Keratinocyte (primary cell): ENCODE results near the gene PODN. TPM values are rescaled to one million over a fixed set of nuclear protein-coding genes. Genes with fewer than 3 reads are reported as not detected.

Source experiments
- DNase-seq: peaks from one replicate; pipeline ENCODE4 v3.0.0-alpha.2; 2011; ENCODE audit warnings: low read depth, missing footprints, low spot score
- FAIRE-seq: peaks from 2 replicates; lab custom pipeline; 2011; peaks lifted over from hg19 to GRCh38; lab: Jason Lieb, UNC
- H2AFZ ChIP-seq: 2 replicates; pipeline ENCODE4 v1.6.0; 2012; ENCODE audit warnings: low read length, control low read depth, inconsistent platforms; ENCODE audit not compliant: control insufficient read depth
- H3K27ac ChIP-seq: 2 replicates; pipeline ENCODE4 v1.5.1; 2011; ENCODE audit warnings: low read length; ENCODE audit not compliant: control insufficient read depth, insufficient read depth
- H3K27me3 ChIP-seq: 3 replicates; pipeline ENCODE4 v1.6.0; 2011; ENCODE audit warnings: low read length; ENCODE audit not compliant: control insufficient read depth, insufficient read depth; ENCODE audit errors: extremely low read depth
- H3K36me3 ChIP-seq, 2 experiments: 2 replicates in 1 of 2; 3 replicates in 1 of 2; pipeline ENCODE4 v1.5.1; 2011; ENCODE audit warnings: low read length in 2 of 2, mild to moderate bottlenecking in 1 of 2; ENCODE audit not compliant: control insufficient read depth in 2 of 2, insufficient read depth in 2 of 2; ENCODE audit errors: extremely low read depth in 1 of 2
- H3K4me1 ChIP-seq: 3 replicates; pipeline ENCODE4 v1.5.1; 2011; ENCODE audit warnings: low read length; ENCODE audit not compliant: control insufficient read depth, insufficient read depth; ENCODE audit errors: extremely low read depth
- H3K4me2 ChIP-seq: 3 replicates; pipeline ENCODE4 v1.6.0; 2011; ENCODE audit warnings: low read depth, low read length; ENCODE audit not compliant: control insufficient read depth, insufficient read depth; ENCODE audit errors: extremely low read depth
- H3K4me3 ChIP-seq, 3 experiments: fragments of 200-600 bp in 1 of 3; sonication (generic) in 1 of 3; 2 replicates in 2 of 3; 3 replicates in 1 of 3; pipeline ENCODE4 v1.5.1; 2011 to 2016; ENCODE audit warnings: low read length in 3 of 3, mild to moderate bottlenecking in 3 of 3, control low read depth in 2 of 3, inconsistent platforms in 1 of 3, low read depth in 1 of 3, mixed read lengths in 1 of 3, mixed run types in 1 of 3, moderate library complexity in 1 of 3; ENCODE audit not compliant: control insufficient read depth in 2 of 3, insufficient read depth in 2 of 3; ENCODE audit errors: extremely low read depth in 1 of 3
- H3K79me2 ChIP-seq: 2 replicates; pipeline ENCODE4 v1.6.0; 2012; ENCODE audit warnings: low read length; ENCODE audit not compliant: control insufficient read depth, insufficient read depth
- H3K9ac ChIP-seq: 3 replicates; pipeline ENCODE4 v1.6.0; 2011; ENCODE audit warnings: low read length; ENCODE audit not compliant: control insufficient read depth, insufficient read depth; ENCODE audit errors: extremely low read depth
- H3K9me1 ChIP-seq: 3 replicates; pipeline ENCODE4 v1.6.0; 2011; ENCODE audit warnings: low read length; ENCODE audit not compliant: control insufficient read depth, insufficient read depth; ENCODE audit errors: extremely low read depth
- H3K9me3 ChIP-seq: 2 replicates; pipeline ENCODE4 v1.5.1; 2012; ENCODE audit warnings: low read depth, low read length; ENCODE audit not compliant: control insufficient read depth
- H4K20me1 ChIP-seq: 3 replicates; pipeline ENCODE4 v1.6.0; 2011; ENCODE audit warnings: low read length; ENCODE audit not compliant: control insufficient read depth, insufficient read depth; ENCODE audit errors: extremely low read depth
- EZH2 ChIP-seq: IDR thresholded peaks from one replicate; pipeline ENCODE4 v1.6.1; 2012; ENCODE audit warnings: inconsistent platforms, mild to moderate bottlenecking, low read length, moderate library complexity
- dilution Hi-C: fragments of 300-500 bp; cut with MboI; formaldehyde crosslinking; loops from one replicate; pipeline ENCODE4 v1.7.0; 2020; ENCODE audit warnings: low sequenced_read_pairs; ENCODE audit not compliant: extremely low pct_ligation_motif_present
- polyA plus RNA-seq, 5 experiments: library from polyadenylated mRNA; depleted of rRNA in 3 of 5; stranded (reverse) in 3 of 5; stranded (forward) in 1 of 5; unstranded in 1 of 5; fragments of >200 nt; gene quantifications; 1 replicate in 1 of 5; 2 replicates in 3 of 5; 3 replicates in 1 of 5; pipeline versions ENCODE4 v1.2.1 to v1.2.3, GENCODE V29; 2011 to 2012; ENCODE audit warnings: missing spikeins in 2 of 5, low read depth in 1 of 5, low replicate concordance in 1 of 5
- TF ChIP-seq, protein P1 (sequence below), 3 experiments: IDR thresholded peaks in 1 of 3; conservative IDR thresholded peaks in 1 of 3; optimal IDR thresholded peaks in 1 of 3; 2 replicates in 2 of 3; 3 replicates in 1 of 3; pipeline versions ENCODE3 to v1.5.1; 2011; ENCODE audit warnings: low read length in 3 of 3, mild to moderate bottlenecking in 3 of 3, moderate library complexity in 2 of 3, control low read depth in 1 of 3, inconsistent platforms in 1 of 3; ENCODE audit not compliant: insufficient read depth in 2 of 3; ENCODE audit errors: extremely low read depth in 1 of 3

Gene PODN
- polyA plus RNA-seq, 1 donor (not counting 4 experiments of a cell fraction or from before 2014, with no cell fraction given) = not detected

DNA sequence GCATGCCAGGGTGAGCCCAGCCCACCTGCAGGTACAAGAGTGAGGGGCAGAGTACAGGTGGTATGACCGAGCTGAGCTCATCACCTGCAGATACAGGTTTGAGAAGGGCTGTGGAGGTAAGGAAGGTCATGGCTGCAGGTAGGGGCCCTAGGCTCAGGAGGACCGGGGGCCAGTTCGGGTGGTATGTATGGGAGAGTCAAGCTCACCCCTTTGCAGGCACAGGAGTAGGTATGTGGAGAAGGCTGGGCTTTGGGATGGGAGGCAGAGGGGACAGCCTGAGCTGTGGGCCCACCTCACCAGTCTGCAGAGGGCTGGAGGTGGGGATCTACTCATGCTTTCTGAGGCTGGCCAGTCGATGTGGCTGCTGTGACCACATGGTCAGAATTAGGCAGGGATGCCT, 17.2 kb downstream of the PODN start:
- Histone ChIP-seq H3K27ac (no peak overlapping the region), H3K36me3 (no peaks in the 10 kb centered on the region), H4K20me1 (no peaks in the 10 kb centered on the region), H3K4me3 (no peak overlapping the region), H3K9me1 (no peaks in the 10 kb centered on the region), H3K9ac (no peak overlapping the region), H3K27me3 (peaks cover 5% of the 10 kb centered on the region), H3K4me1 (no peaks in the 10 kb centered on the region), H3K9me3 (no peaks in the 10 kb centered on the region), H2AFZ (no peak overlapping the region), H3K79me2 (no peaks in the 10 kb centered on the region), H3K4me2 (no peak overlapping the region)
- DNase-seq (no peak), FAIRE-seq (no peak)
- dilution Hi-C loops = no loop called here
- TF ChIP-seq, protein P1, sequence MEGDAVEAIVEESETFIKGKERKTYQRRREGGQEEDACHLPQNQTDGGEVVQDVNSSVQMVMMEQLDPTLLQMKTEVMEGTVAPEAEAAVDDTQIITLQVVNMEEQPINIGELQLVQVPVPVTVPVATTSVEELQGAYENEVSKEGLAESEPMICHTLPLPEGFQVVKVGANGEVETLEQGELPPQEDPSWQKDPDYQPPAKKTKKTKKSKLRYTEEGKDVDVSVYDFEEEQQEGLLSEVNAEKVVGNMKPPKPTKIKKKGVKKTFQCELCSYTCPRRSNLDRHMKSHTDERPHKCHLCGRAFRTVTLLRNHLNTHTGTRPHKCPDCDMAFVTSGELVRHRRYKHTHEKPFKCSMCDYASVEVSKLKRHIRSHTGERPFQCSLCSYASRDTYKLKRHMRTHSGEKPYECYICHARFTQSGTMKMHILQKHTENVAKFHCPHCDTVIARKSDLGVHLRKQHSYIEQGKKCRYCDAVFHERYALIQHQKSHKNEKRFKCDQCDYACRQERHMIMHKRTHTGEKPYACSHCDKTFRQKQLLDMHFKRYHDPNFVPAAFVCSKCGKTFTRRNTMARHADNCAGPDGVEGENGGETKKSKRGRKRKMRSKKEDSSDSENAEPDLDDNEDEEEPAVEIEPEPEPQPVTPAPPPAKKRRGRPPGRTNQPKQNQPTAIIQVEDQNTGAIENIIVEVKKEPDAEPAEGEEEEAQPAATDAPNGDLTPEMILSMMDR (optimal IDR thresholded peaks at IDR 0.05 in 1 of 3, IDR thresholded peaks at IDR 0.05 in 1 of 3, conservative IDR thresholded peaks at IDR 0.05 in 1 of 3; ENCODE audit: extremely low read depth in 1 of 3, insufficient read depth in 2 of 3, low read length in 3 of 3) = no peak
- TF ChIP-seq EZH2 = no peak

- Histone ChIP-seq H3K9ac (no peak overlapping the region), H3K27me3 (peaks cover 5% of the 10 kb centered on the region), H3K79me2 (no peaks in the 10 kb centered on the region), H3K4me2 (no peak overlapping the region), H3K27ac (no peak overlapping the region), H3K36me3 (no peaks in the 10 kb centered on the region), H2AFZ (no peak overlapping the region), H3K9me1 (no peaks in the 10 kb centered on the region), H3K4me1 (no peaks in the 10 kb centered on the region), H4K20me1 (no peaks in the 10 kb centered on the region), H3K4me3 (no peak overlapping the region), H3K9me3 (no peaks in the 10 kb centered on the region)
- no peak for DNase-seq
- dilution Hi-C loops = no loop called here
- TF ChIP-seq EZH2 = no peak
- TF ChIP-seq, protein P1 (optimal IDR thresholded peaks at IDR 0.05 in 1 of 3, IDR thresholded peaks at IDR 0.05 in 1 of 3, conservative IDR thresholded peaks at IDR 0.05 in 1 of 3; ENCODE audit: extremely low read depth in 1 of 3, insufficient read depth in 2 of 3, low read length in 3 of 3) = no peak
- no peak for FAIRE-seq
Observed at GRCh38 chr1:53080041-53080440, 18.0 kb downstream of the PODN start.
